Calu3 (cell line): ENCODE results near the gene LUZP2. TPM values are rescaled to one million over a fixed set of nuclear protein-coding genes. Genes with fewer than 3 reads are reported as not detected.

Experiments
- BruUV-seq: library from RNA; stranded (reverse); fragments of 400-500 nt; replicated peaks from 2 replicates; lab custom pipeline; 2021; lab: Mats Ljungman, UMichigan
- CTCF ChIA-PET: fragments of 300-600 bp; sonication (Branson Sonifier 250); formaldehyde crosslinking; loops from one replicate; lab custom pipeline; 2022; ENCODE audit warnings: antibody characterized with exemption; lab: Charles Lee
- DNase-seq: peaks from one replicate; pipeline ENCODE4 v3.0.0; 2022
- H3K27ac Mint-ChIP-seq: one replicate; pipeline ENCODE4 v1.8.0; 2022; ENCODE audit warnings: mixed read lengths; ENCODE audit not compliant: unreplicated experiment
- H3K27me3 Mint-ChIP-seq: one replicate; pipeline ENCODE4 v1.8.0; 2022; ENCODE audit warnings: mixed read lengths; ENCODE audit not compliant: unreplicated experiment
- H3K36me3 Mint-ChIP-seq: one replicate; pipeline ENCODE4 v1.8.0; 2022; ENCODE audit warnings: mild to moderate bottlenecking, moderate library complexity, mixed read lengths; ENCODE audit not compliant: insufficient read depth, unreplicated experiment
- H3K4me1 Mint-ChIP-seq: one replicate; pipeline ENCODE4 v1.8.0; 2022; ENCODE audit warnings: mild to moderate bottlenecking, low read depth, mixed read lengths; ENCODE audit not compliant: unreplicated experiment
- H3K4me3 Mint-ChIP-seq: one replicate; pipeline ENCODE4 v1.8.0; 2022; ENCODE audit warnings: mild to moderate bottlenecking, low read depth, moderate library complexity, mixed read lengths; ENCODE audit not compliant: unreplicated experiment
- H3K9me3 Mint-ChIP-seq: one replicate; pipeline ENCODE4 v1.8.0; 2022; ENCODE audit warnings: low read depth, mixed read lengths; ENCODE audit not compliant: unreplicated experiment
- CTCF ChIP-seq: fragments of 200-600 bp; IDR thresholded peaks from one replicate; pipeline ENCODE4 v1.8.0; 2022; ENCODE audit warnings: antibody characterized with exemption; ENCODE audit not compliant: unreplicated experiment
- intact Hi-C: fragments of 100-400 bp; cut with micrococcal nuclease; formaldehyde crosslinking; loops from one replicate; pipeline ENCODE4 v1.10.0; 2022; ENCODE audit not compliant: unreplicated experiment
- total RNA-seq: library from RNA; stranded (reverse); gene quantifications from 2 replicates; pipeline ENCODE4 v1.2.3, GENCODE V29; 2022

The LUZP2 gene
- total RNA-seq, 1 experiment from 2014 or later = 0.73 TPM

DNA sequence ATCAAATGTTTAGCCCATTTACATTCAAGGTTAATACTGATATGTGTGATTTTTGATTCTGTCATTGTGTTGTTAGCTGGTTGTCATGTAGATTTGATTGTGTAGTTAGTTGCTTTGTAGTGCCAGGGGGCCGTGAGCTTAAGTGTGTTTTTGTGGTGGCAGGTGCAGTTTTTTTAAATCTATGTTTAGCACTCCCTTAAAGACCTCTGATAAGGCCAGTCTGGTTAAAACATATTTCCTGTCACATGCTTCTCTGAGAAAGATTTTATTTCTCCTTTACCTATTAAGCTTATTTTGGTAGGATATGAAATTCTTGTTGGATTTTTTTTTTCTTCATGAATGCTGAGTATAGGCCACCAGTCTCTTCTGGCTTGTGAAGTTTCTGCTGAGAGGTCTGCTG is 540.6 kb downstream of the LUZP2 start:
- Mint-ChIP-seq H3K9me3 (no peaks in the 10 kb centered on the region), H3K4me3 (no peak overlapping the region), H3K4me1 (peaks cover 6% of the 10 kb centered on the region), H3K36me3 (no peaks in the 10 kb centered on the region), H3K27me3 (no peaks in the 10 kb centered on the region), H3K27ac (no peak overlapping the region)
- intact Hi-C loops = no loop called here
- DNase-seq = no peak
- TF ChIP-seq CTCF = no peak
- CTCF ChIA-PET = no interaction called here
- BruUV-seq = no TSS peak

- CTCF ChIA-PET = no interaction called here
- Mint-ChIP-seq H3K9me3 (no peaks in the 10 kb centered on the region), H3K36me3 (no peaks in the 10 kb centered on the region), H3K4me1 (peaks cover 6% of the 10 kb centered on the region), H3K4me3 (no peak overlapping the region), H3K27ac (no peak overlapping the region), H3K27me3 (no peaks in the 10 kb centered on the region)
- intact Hi-C loops = no loop called here
- no TSS peak for BruUV-seq
- no peak for DNase-seq
- TF ChIP-seq CTCF = no peak
Measured at GRCh38 chr11:25038131-25038530, 541.3 kb downstream of the LUZP2 start.

DNA sequence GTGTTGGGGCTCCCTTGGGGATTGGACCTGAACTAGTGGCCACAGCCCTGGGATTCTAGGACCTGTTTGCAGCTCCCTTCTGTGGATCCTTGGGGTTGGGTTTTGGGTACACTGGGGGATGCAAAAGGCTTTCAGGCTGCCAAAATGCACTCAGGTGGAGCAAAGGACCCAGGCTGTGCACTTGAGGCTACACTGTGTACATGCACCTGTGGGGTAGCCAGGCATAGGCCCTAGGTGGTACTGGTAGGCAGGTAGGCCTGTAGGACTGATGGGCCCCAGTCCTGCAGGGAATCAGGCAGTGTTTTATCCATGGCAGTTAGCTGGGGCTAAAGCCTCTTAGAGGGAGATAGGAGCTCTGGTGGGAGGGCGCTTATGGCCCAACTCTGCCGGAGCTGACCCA is 542.3 kb downstream of the LUZP2 start:
- Mint-ChIP-seq H3K9me3 (no peaks in the 10 kb centered on the region), H3K36me3 (no peaks in the 10 kb centered on the region), H3K27ac (no peak overlapping the region), H3K27me3 (no peaks in the 10 kb centered on the region), H3K4me3 (no peak overlapping the region), H3K4me1 (peaks cover 6% of the 10 kb centered on the region)
- no TSS peak for BruUV-seq
- intact Hi-C loops = no loop called here
- no peak for TF ChIP-seq CTCF
- no peak for DNase-seq
- CTCF ChIA-PET = no interaction called here

- Mint-ChIP-seq H3K9me3 (no peaks in the 10 kb centered on the region), H3K27ac (no peak overlapping the region), H3K27me3 (no peaks in the 10 kb centered on the region), H3K4me1 (no peaks in the 10 kb centered on the region), H3K36me3 (no peaks in the 10 kb centered on the region), H3K4me3 (no peak overlapping the region)
- intact Hi-C loops = no loop called here
- CTCF ChIA-PET = no interaction called here
- TF ChIP-seq CTCF = no peak
- BruUV-seq = no TSS peak
- DNase-seq = no peak
Measured at GRCh38 chr11:25048632-25049031, 551.8 kb downstream of the LUZP2 start.

DNA sequence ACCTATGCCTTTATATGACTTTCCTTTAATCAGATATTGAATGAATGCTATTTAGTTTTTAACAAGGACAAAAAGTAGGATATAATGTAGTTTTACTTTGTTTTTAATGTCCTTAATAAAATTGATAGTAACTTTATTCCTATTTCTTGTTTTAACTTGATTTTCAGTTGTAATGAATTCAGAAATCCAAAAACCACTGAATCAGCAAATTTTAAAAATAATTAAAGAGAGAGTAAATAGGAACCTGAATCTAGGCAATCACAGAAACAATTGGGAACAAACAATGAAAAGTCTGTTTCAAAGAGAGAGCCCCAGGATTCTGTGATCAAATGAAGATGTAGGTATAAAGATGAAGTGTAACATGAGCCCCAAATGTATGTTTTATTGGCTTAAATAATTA is 556.0 kb downstream of the LUZP2 start:
- intact Hi-C loops = no loop called here
- TF ChIP-seq CTCF = no peak
- BruUV-seq = no TSS peak
- no peak overlapping the region for H3K27ac Mint-ChIP-seq
- H3K4me1 Mint-ChIP-seq = no peaks in the 10 kb centered on the region
- no peaks in the 10 kb centered on the region for H3K27me3 Mint-ChIP-seq
- no peaks in the 10 kb centered on the region for H3K9me3 Mint-ChIP-seq
- H3K4me3 Mint-ChIP-seq = no peak overlapping the region
- H3K36me3 Mint-ChIP-seq = no peaks in the 10 kb centered on the region
- CTCF ChIA-PET = no interaction called here
- DNase-seq = no peak
